K562 (cell line): ENCODE results near the gene CHD2. TPM values are rescaled to one million over a fixed set of nuclear protein-coding genes. Genes with fewer than 3 reads are reported as not detected.

Experiments used
- ATAC-seq: fragments of 200-7000 bp; cut with Tn5 transposase; 3 replicates; pipeline ENCODE4 v1.9.1; 2020; ENCODE audit warnings: moderate library complexity
- BruUV-seq: library from RNA; stranded (reverse); fragments of 400-500 nt; replicated peaks from 2 replicates; lab custom pipeline; 2021; lab: Mats Ljungman, UMichigan
- CTCF ChIA-PET: fragments of 300-600 bp; formaldehyde crosslinking; extraction: SDS; loops from one replicate; lab custom pipeline; 2021; ENCODE audit warnings: low intra/inter-chr PET ratio; lab: Yijun Ruan, JAX
- POLR2A ChIA-PET: fragments of 300-600, 350-650 bp; sonication (Branson Sonifier 250); formaldehyde crosslinking; extraction: SDS; loops from one replicate; lab custom pipeline; 2021; ENCODE audit warnings: antibody characterized with exemption, inconsistent platforms; lab: Yijun Ruan, JAX
- DNase-seq, 4 experiments: peaks; one replicate each; pipeline versions ENCODE4 v3.0.0 to v3.0.0-alpha.2; 2011 to 2018; ENCODE audit warnings: low spot score in 3 of 4, mixed read lengths in 3 of 4; ENCODE audit errors: extremely low read depth in 1 of 4
- FAIRE-seq: peaks from 2 replicates; lab custom pipeline; 2011; peaks lifted over from hg19 to GRCh38; lab: Jason Lieb, UNC
- H2AFZ ChIP-seq: 2 replicates; pipeline ENCODE4 v1.6.0; 2011; ENCODE audit warnings: low read depth, low read length, control low read depth, inconsistent platforms
- H3K27ac ChIP-seq: fragments of 200-600 bp; 3 replicates; pipeline ENCODE4 v1.8.0; 2011; ENCODE audit warnings: low read depth, mild to moderate bottlenecking, control low read depth, inconsistent platforms, low read length, moderate library complexity, mixed read lengths; ENCODE audit errors: extremely low read depth
- H3K27me3 ChIP-seq, 2 experiments: fragments of 300-600 bp in 1 of 2; 2 replicates in 1 of 2; 3 replicates in 1 of 2; pipeline versions ENCODE4 v1.6.0 to v1.8.0; 2011; ENCODE audit warnings: inconsistent platforms in 2 of 2, low read length in 2 of 2, mild to moderate bottlenecking in 1 of 2, mixed read lengths in 1 of 2, moderate library complexity in 1 of 2; ENCODE audit not compliant: control insufficient read depth in 2 of 2, insufficient read depth in 2 of 2
- H3K36me3 ChIP-seq: fragments of 300-600 bp; 3 replicates; pipeline ENCODE4 v1.8.0; 2011; ENCODE audit warnings: mild to moderate bottlenecking, low read length, inconsistent platforms; ENCODE audit not compliant: control insufficient read depth, insufficient read depth
- H3K4me1 ChIP-seq, 2 experiments: fragments of 200-600 bp in 1 of 2; replicated peaks in 1 of 2; 2 replicates in 1 of 2; 3 replicates in 1 of 2; pipeline versions ENCODE4 v1.5.1 to v1.8.0; 2011; ENCODE audit warnings: inconsistent platforms in 2 of 2, low read length in 2 of 2, mild to moderate bottlenecking in 1 of 2, mixed read lengths in 1 of 2, moderate library complexity in 1 of 2; ENCODE audit not compliant: control insufficient read depth in 2 of 2, insufficient read depth in 2 of 2
- H3K4me2 ChIP-seq: 2 replicates; pipeline ENCODE4 v1.6.1; 2011; ENCODE audit warnings: low read length, control low read depth, inconsistent platforms, mixed read lengths; ENCODE audit not compliant: insufficient read depth
- H3K4me3 ChIP-seq: fragments of 200-600 bp; sonication (generic), shearing (Covaris generic); 2 replicates; pipeline ENCODE4 v1.5.1; 2016; ENCODE audit warnings: control low read depth, inconsistent platforms
- H3K79me2 ChIP-seq: fragments of 200-600 bp; 3 replicates; pipeline ENCODE4 v1.8.0; 2011; ENCODE audit warnings: low read length, inconsistent platforms; ENCODE audit not compliant: control insufficient read depth, insufficient read depth
- H3K9ac ChIP-seq, 2 experiments: 2 replicates each; pipeline versions ENCODE4 v1.6.0 to v1.6.1; 2011; ENCODE audit warnings: low read depth in 2 of 2, low read length in 2 of 2, control low read depth in 1 of 2, inconsistent platforms in 1 of 2, mild to moderate bottlenecking in 1 of 2, mixed read lengths in 1 of 2; ENCODE audit not compliant: insufficient read depth in 1 of 2
- H3K9me1 ChIP-seq: one replicate; pipeline ENCODE4 v1.6.0; 2011; ENCODE audit warnings: inconsistent platforms, mild to moderate bottlenecking, low read length, moderate library complexity; ENCODE audit not compliant: control insufficient read depth, insufficient read depth
- H3K9me3 ChIP-seq: replicated peaks from 2 replicates; pipeline ENCODE4 v1.5.1; 2011; ENCODE audit warnings: low read depth, low read length, inconsistent platforms; ENCODE audit not compliant: control insufficient read depth, insufficient read depth
- H4K20me1 ChIP-seq: replicated peaks from 2 replicates; pipeline ENCODE4 v1.6.1; 2011; ENCODE audit warnings: low read length, inconsistent platforms, mixed read lengths; ENCODE audit not compliant: control insufficient read depth, insufficient read depth
- ATF3 ChIP-seq, 2 experiments: fragments of 450-650 bp in 1 of 2; sonication (generic) in 1 of 2; formaldehyde crosslinking in 1 of 2; IDR thresholded peaks in 1 of 2; conservative IDR thresholded peaks in 1 of 2; 2 replicates each; pipeline versions ENCODE4 v1.6.1 to v1.8.1; 2016 to 2023; ENCODE audit warnings: mild to moderate bottlenecking in 2 of 2, moderate library complexity in 2 of 2, inconsistent platforms in 1 of 2, missing genetic modification reagents in 1 of 2
- CTCF ChIP-seq, 3 experiments: IDR thresholded peaks in 2 of 3; conservative IDR thresholded peaks in 1 of 3; 2 replicates each; pipeline ENCODE4 v1.5.1; 2011 to 2012; ENCODE audit warnings: low read length in 3 of 3, mild to moderate bottlenecking in 3 of 3, control low read depth in 2 of 3, improper control_type of control experiment in 1 of 3, inconsistent platforms in 1 of 3, low read depth in 1 of 3, mixed read lengths in 1 of 3, moderate library complexity in 1 of 3; ENCODE audit not compliant: insufficient read depth in 2 of 3
- KLF1 ChIP-seq: fragments of 450-650 bp; IDR thresholded peaks from 2 replicates; pipeline ENCODE4 v1.6.1; 2016; ENCODE audit warnings: missing genetic modification characterization, missing compliant biosample characterization
- MYNN ChIP-seq, 2 experiments: sonication (generic); formaldehyde crosslinking in 1 of 2; IDR thresholded peaks; 2 replicates each; pipeline versions ENCODE4 v1.5.0 to v1.6.1; 2016 to 2020; ENCODE audit warnings: antibody characterized with exemption in 1 of 2, missing genetic modification reagents in 1 of 2
- WGBS: fragments of 100-300 bp; shearing (Covaris generic); methylation state at CpG from one replicate; pipeline ENCODE4 v1.1.6; 2016; ENCODE audit warnings: low coverage, mixed read lengths; ENCODE audit not compliant: insufficient coverage; ENCODE audit errors: missing lambda C conversion rate; 5-methylcytosine and 5-hydroxymethylcytosine counted together
- in situ Hi-C: fragments of 300-500 bp; cut with MboI; formaldehyde crosslinking; loops from 4 replicates; pipeline ENCODE4 v1.15.0; 2018; ENCODE audit warnings: inconsistent platforms, mixed read lengths
- intact Hi-C: fragments of 100-400 bp; cut with micrococcal nuclease; formaldehyde crosslinking; loops from 2 replicates; pipeline ENCODE4 v1.14.2; 2022
- polyA plus RNA-seq, 8 experiments: library from polyadenylated mRNA; depleted of rRNA in 4 of 8; stranded (reverse) in 5 of 8; unstranded in 3 of 8; fragments of >200 nt; fragmentation: Nextera tagmentation in 2 of 8; fragmentation: Illumina TruSeq in 1 of 8; extraction: Ambion mirVana in 2 of 8; extraction: Trizol in 1 of 8; gene quantifications; 2 replicates each; pipeline versions ENCODE4 v1.2.1 to v1.2.3, GENCODE V29; 2011 to 2014; ENCODE audit warnings: inconsistent platforms in 1 of 8, missing spikeins in 1 of 8
- total RNA-seq, 7 experiments: library from RNA; depleted of rRNA in 6 of 7; stranded (reverse); fragments of >200 nt in 6 of 7; fragmentation: Illumina TruSeq in 2 of 7; extraction: Trizol in 2 of 7; gene quantifications; 2 replicates each; pipeline versions ENCODE4 v1.2.1 to v1.2.3, GENCODE V29; 2011 to 2021; ENCODE audit warnings: low replicate concordance in 1 of 7

CHD2 gene
- total and polyA plus RNA-seq, 9 of the 15 experiments (the other 6 are each of a cell fraction or from before 2014, with no cell fraction given) = 38.9 to 70.8 (median 56.2) TPM

- Histone ChIP-seq H4K20me1 (no peaks in the 10 kb centered on the region; the same call in none of the 2 replicates), H2AFZ (no peak overlapping the region), H3K9ac (no peak overlapping the region), H3K4me3 (no peak overlapping the region), H3K36me3 (peaks cover 97% of the 10 kb centered on the region), H3K27ac (no peak overlapping the region), H3K4me1 (no peaks in the 10 kb centered on the region), H3K79me2 (no peaks in the 10 kb centered on the region; the same call in 2 of the 3 replicates), H3K9me3 (no peaks in the 10 kb centered on the region), H3K27me3 (no peaks in the 10 kb centered on the region), H3K4me2 (no peak overlapping the region), H3K9me1 (no peaks in the 10 kb centered on the region)
- ChIA-PET CTCF (no interaction called here), POLR2A (interaction anchor here (0.9 to 2.3 kb wide), 2 partner anchors 10 to 1102 kb away, joined by 3 to 9 read pairs; no protein-coding TSS in a partner anchor)
- WGBS = 95% methylated on average over 4 of the region's 4 CpGs
- in situ Hi-C loops (no loop called here), intact Hi-C loops (no loop called here)
- no TSS peak for BruUV-seq
- FAIRE-seq = no peak
- ATAC-seq = peak; percentile 41
- DNase-seq = no peak
- TF ChIP-seq CTCF (IDR thresholded peaks at IDR 0.05 in 2 of 3, conservative IDR thresholded peaks at IDR 0.05 in 1 of 3; ENCODE audit: insufficient read depth in 2 of 3, low read depth in 1 of 3, low read length in 3 of 3) (peak; percentile 9 to 29 (median 20); a peak in 1 of 6 replicates), MYNN (IDR thresholded peaks at IDR 0.05) (0 out of 2 replicates have a peak, but pooled peaks have one; percentile 18), MYNN (CRISPR knock-in tag; IDR thresholded peaks at IDR 0.05) (no peak), KLF1 (no peak), ATF3 (IDR thresholded peaks at IDR 0.05) (0 out of 2 replicates have a peak, but pooled peaks have one; percentile 15), ATF3 (CRISPR knock-in tag; conservative IDR thresholded peaks at IDR 0.05) (no peak)
Measured at GRCh38 chr15:93018574-93018973, 118.5 kb downstream of the CHD2 start.
